PC-3 (cell line): Measurements from ENCODE around the gene SLAMF6.

Experiments used
- CTCF ChIP-seq: fragments of 300-600 bp; sonication (generic); conservative IDR thresholded peaks from 2 replicates; pipeline ENCODE4 v1.5.1; 2017; ENCODE audit warnings: antibody characterized with exemption, low read depth, mild to moderate bottlenecking, low read length
- EZH2 ChIP-seq: fragments of 300-600 bp; sonication (generic); IDR thresholded peaks from one replicate; pipeline ENCODE4 v1.6.1; 2017; ENCODE audit warnings: antibody characterized with exemption, mild to moderate bottlenecking, low read length; ENCODE audit not compliant: unreplicated experiment

- no peak for TF ChIP-seq EZH2
- no peak for TF ChIP-seq CTCF
These were observed 30.4 kb downstream of the SLAMF6 start for GRCh38 chr1:160492617-160493016.
